KMS-11 (cell line): ENCODE measurements around the gene PCED1A.

Source experiments
- H2AFZ ChIP-seq: fragments of 200-600 bp; sonication (generic); 2 replicates; pipeline ENCODE4 v1.6.1; 2016; ENCODE audit warnings: antibody characterized with exemption, mixed run types, low read depth
- H3K27ac ChIP-seq: fragments of 200-600 bp; sonication (generic); 2 replicates; pipeline ENCODE4 v1.6.1; 2016; ENCODE audit warnings: mild to moderate bottlenecking, mixed run types
- H3K27me3 ChIP-seq: fragments of 200-600 bp; sonication (generic); 2 replicates; pipeline ENCODE4 v1.6.1; 2017; ENCODE audit warnings: mild to moderate bottlenecking, low read depth, mixed run types, moderate library complexity; ENCODE audit not compliant: insufficient read depth
- H3K36me3 ChIP-seq: fragments of 200-600 bp; sonication (generic); 2 replicates; pipeline ENCODE4 v1.6.1; 2017; ENCODE audit warnings: mild to moderate bottlenecking, mixed run types; ENCODE audit not compliant: insufficient read depth
- H3K4me1 ChIP-seq: fragments of 200-600 bp; sonication (generic); 2 replicates; pipeline ENCODE4 v1.6.1; 2016; ENCODE audit warnings: mild to moderate bottlenecking, low read depth, mixed run types; ENCODE audit not compliant: poor library complexity, severe bottlenecking
- H3K4me2 ChIP-seq: fragments of 200-600 bp; sonication (generic); 2 replicates; pipeline ENCODE4 v1.7.0; 2016; ENCODE audit warnings: mild to moderate bottlenecking, mixed run types
- H3K4me3 ChIP-seq: fragments of 200-600 bp; sonication (generic); IDR thresholded peaks from 2 replicates; pipeline ENCODE4 v1.6.1; 2017; ENCODE audit warnings: low read depth, low read length, mixed read lengths; ENCODE audit not compliant: insufficient read depth
- H3K79me2 ChIP-seq: fragments of 200-600 bp; sonication (generic); 2 replicates; pipeline ENCODE4 v1.6.1; 2016; ENCODE audit warnings: low read depth, mixed run types; ENCODE audit not compliant: insufficient read depth
- H3K9ac ChIP-seq: fragments of 200-600 bp; sonication (generic); 2 replicates; pipeline ENCODE4 v1.6.1; 2016; ENCODE audit warnings: mild to moderate bottlenecking, mixed run types
- H4K20me1 ChIP-seq: fragments of 200-600 bp; sonication (generic); 2 replicates; pipeline ENCODE4 v1.6.1; 2016; ENCODE audit warnings: mild to moderate bottlenecking, mixed run types; ENCODE audit not compliant: insufficient read depth
- CTCF ChIP-seq: fragments of 200-600 bp; sonication (generic); conservative IDR thresholded peaks from 2 replicates; pipeline ENCODE4 v1.6.1; 2017; ENCODE audit warnings: low read depth, mild to moderate bottlenecking, antibody characterized with exemption, low read length, moderate library complexity, mixed read lengths

PCED1A gene

GRCh38 chr20:2817891-2818595 is 22.4 kb downstream of the PCED1A start:
- Histone ChIP-seq H2AFZ (no peak overlapping the region), H4K20me1 (no peaks in the 10 kb centered on the region), H3K79me2 (no peaks in the 10 kb centered on the region), H3K4me3 (no peak overlapping the region), H3K27ac (no peak overlapping the region), H3K9ac (no peak overlapping the region), H3K27me3 (no peaks in the 10 kb centered on the region), H3K4me1 (peaks cover 5% of the 10 kb centered on the region), H3K36me3 (no peaks in the 10 kb centered on the region), H3K4me2 (no peak overlapping the region)
- no peak for TF ChIP-seq CTCF

- Histone ChIP-seq H3K27ac (no peak overlapping the region), H3K9ac (no peak overlapping the region), H2AFZ (no peak overlapping the region), H3K27me3 (no peaks in the 10 kb centered on the region), H3K4me1 (peaks cover 5% of the 10 kb centered on the region), H3K4me3 (no peak overlapping the region), H3K79me2 (no peaks in the 10 kb centered on the region), H3K4me2 (no peak overlapping the region), H4K20me1 (no peaks in the 10 kb centered on the region), H3K36me3 (no peaks in the 10 kb centered on the region)
- no peak for TF ChIP-seq CTCF
These were observed 23.1 kb downstream of the PCED1A start for GRCh38 chr20:2817341-2817726.

GRCh38 chr20:2816583-2817340 is 23.7 kb downstream of the PCED1A start:
- Histone ChIP-seq H3K4me2 (no peak overlapping the region), H3K79me2 (no peaks in the 10 kb centered on the region), H4K20me1 (no peaks in the 10 kb centered on the region), H3K4me1 (peaks cover 4% of the 10 kb centered on the region), H3K36me3 (no peaks in the 10 kb centered on the region), H3K27me3 (no peaks in the 10 kb centered on the region), H3K27ac (no peak overlapping the region), H3K9ac (no peak overlapping the region), H2AFZ (no peak overlapping the region), H3K4me3 (no peak overlapping the region)
- no peak for TF ChIP-seq CTCF

GRCh38 chr20:2816030-2816582 is 24.3 kb downstream of the PCED1A start, which contains the start of gene TMEM239:
Gene TMEM239 (plus strand): TSS chr20:2816364. CDS start chr20:2816555, 191 bp downstream.
- no peaks in the 10 kb centered on the region for H3K79me2 ChIP-seq
- H2AFZ ChIP-seq, result no peak within 1 kb of the TSS
- TF ChIP-seq CTCF, result no peak
- H3K4me3 ChIP-seq, result no peak within 1 kb of the TSS
- no peaks in the 10 kb centered on the region for H3K27me3 ChIP-seq
- H3K9ac ChIP-seq, result no peak within 1 kb of the TSS
- H3K36me3 ChIP-seq, result no peaks in the 10 kb centered on the region
- H3K4me1 ChIP-seq, result no peaks in the 10 kb centered on the region
- no peaks in the 10 kb centered on the region for H4K20me1 ChIP-seq
- H3K4me2 ChIP-seq, result no peak within 1 kb of the TSS
- H3K27ac ChIP-seq, result no peak within 1 kb of the TSS
